ENCODE measurements around the gene PCDHGB6.
A peak's percentile ranks its signal among the peaks of the same experiment; 100 is the strongest.
"Not testable (repeated sequence)": the region's sequence is repeated elsewhere in the genome, so short reads cannot be mapped to it uniquely, and the experiment has no call there.

Gene PCDHGB6

DNA sequence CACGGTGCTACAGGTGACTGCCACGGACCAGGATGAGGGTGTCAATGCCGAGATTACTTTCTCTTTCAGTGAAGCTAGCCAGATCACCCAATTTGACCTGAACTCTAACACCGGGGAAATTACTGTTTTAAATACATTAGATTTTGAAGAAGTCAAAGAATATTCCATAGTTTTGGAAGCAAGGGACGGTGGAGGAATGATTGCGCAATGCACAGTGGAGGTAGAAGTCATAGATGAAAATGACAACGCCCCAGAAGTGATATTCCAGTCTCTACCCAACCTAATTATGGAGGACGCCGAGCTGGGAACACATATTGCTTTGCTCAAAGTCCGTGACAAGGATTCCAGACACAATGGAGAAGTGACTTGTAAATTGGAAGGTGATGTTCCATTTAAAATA lies 19.2 kb upstream of the PCDHGB6 start:
- DNase-seq (ENCODE audit: low read depth in 2 of 2) = no peak

DNA sequence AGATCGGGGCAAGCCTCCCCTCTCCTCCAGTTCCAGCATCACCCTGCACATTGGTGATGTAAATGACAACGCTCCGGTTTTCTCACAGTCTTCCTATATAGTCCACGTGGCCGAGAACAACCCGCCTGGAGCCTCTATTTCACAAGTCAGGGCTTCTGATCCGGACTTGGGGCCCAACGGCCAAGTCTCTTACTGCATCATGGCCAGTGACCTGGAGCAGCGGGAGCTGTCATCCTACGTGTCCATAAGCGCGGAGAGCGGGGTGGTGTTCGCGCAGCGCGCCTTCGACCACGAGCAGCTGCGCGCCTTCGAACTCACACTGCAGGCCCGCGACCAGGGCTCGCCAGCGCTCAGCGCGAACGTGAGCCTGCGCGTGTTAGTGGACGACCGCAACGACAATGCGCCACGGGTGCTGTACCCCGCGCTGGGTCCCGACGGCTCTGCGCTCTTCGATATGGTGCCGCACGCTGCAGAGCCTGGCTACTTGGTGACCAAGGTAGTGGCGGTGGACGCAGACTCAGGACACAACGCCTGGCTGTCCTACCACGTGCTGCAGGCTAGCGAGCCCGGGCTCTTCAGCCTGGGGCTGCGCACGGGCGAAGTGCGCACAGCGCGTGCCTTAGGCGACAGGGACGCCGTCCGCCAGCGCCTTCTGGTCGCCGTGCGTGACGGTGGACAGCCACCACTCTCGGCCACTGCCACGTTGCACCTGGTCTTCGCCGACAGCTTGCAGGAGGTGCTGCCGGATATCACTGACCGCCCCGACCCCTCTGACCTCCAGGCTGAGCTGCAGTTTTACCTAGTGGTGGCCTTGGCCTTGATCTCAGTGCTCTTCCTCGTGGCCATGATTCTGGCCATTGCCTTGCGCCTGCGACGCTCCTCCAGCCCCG lies 18.4 kb upstream of the PCDHGB6 start:
- DNase-seq (ENCODE audit: low read depth in 2 of 2) = no peak

DNA sequence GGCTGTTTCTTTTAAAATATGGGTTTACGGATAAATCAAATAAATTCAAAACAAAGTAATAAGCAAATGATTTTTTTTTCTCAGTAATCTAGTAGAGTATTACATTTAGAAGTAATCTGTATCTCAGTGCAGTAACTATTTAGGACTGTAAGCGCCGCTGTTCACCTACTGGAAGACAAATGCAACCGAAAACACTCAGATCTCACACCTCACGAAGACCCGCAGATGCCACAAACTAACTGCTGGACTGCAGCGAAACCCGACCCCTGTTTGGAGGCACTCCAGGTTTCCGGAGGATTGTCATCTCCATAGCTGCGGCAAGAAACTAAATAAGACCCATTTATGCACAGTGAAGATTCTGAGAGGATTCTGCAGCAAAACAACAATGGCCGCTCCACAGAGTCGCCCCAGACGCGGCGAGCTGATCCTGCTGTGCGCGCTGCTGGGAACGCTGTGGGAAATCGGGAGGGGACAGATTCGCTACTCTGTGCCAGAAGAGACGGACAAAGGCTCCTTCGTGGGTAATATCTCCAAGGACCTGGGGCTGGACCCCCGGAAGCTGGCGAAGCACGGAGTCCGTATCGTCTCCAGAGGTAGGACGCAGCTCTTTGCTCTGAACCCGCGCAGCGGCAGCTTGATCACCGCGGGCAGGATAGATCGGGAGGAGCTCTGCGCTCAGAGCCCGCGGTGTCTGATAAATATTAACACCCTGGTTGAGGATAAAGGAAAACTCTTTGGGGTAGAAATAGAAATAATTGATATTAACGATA lies 15.2 kb upstream of the PCDHGB6 start, which contains the start of gene PCDHGA8:
PCDHGA8 (plus strand) TSS at position 205 of the 770 bp plus-strand sequence; CDS start at position 386, 181 bp downstream.
- DNase-seq (ENCODE audit: low read depth in 2 of 2) = no peak

DNA sequence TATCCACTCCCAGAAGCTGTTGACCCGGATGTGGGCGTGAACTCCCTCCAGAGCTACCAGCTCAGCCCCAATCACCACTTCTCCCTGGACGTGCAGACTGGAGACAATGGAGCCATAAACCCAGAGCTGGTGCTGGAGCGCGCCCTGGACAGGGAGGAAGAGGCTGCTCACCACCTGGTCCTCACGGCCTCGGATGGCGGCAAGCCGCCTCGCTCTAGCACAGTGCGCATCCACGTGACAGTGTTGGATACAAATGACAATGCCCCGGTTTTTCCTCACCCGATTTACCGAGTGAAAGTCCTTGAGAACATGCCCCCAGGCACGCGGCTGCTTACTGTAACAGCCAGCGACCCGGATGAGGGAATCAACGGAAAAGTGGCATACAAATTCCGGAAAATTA lies 14.6 kb upstream of the PCDHGB6 start:
- DNase-seq (ENCODE audit: low read depth in 2 of 2) = no peak

DNA sequence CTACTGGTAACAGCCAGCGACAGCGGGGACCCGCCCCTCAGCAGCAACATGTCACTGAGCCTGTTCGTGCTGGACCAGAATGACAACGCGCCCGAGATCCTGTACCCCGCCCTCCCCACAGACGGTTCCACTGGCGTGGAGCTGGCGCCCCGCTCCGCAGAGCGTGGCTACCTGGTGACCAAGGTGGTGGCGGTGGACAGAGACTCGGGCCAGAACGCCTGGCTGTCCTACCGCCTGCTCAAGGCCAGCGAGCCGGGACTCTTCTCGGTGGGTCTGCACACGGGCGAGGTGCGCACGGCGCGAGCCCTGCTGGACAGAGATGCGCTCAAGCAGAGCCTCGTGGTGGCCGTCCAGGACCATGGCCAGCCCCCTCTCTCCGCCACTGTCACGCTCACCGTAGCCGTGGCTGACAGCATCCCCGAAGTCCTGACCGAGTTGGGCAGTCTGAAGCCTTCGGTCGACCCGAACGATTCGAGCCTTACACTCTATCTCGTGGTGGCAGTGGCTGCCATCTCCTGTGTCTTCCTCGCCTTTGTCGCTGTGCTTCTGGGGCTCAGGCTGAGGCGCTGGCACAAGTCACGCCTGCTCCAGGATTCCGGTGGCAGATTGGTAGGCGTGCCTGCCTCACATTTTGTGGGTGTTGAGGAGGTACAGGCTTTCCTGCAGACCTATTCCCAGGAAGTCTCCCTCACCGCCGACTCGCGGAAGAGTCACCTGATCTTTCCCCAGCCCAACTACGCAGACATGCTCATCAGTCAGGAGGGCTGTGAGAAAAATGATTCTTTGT lies 13.2 kb upstream of the PCDHGB6 start:
- DNase-seq (ENCODE audit: low read depth in 2 of 2) = not testable (repeated sequence)

DNA sequence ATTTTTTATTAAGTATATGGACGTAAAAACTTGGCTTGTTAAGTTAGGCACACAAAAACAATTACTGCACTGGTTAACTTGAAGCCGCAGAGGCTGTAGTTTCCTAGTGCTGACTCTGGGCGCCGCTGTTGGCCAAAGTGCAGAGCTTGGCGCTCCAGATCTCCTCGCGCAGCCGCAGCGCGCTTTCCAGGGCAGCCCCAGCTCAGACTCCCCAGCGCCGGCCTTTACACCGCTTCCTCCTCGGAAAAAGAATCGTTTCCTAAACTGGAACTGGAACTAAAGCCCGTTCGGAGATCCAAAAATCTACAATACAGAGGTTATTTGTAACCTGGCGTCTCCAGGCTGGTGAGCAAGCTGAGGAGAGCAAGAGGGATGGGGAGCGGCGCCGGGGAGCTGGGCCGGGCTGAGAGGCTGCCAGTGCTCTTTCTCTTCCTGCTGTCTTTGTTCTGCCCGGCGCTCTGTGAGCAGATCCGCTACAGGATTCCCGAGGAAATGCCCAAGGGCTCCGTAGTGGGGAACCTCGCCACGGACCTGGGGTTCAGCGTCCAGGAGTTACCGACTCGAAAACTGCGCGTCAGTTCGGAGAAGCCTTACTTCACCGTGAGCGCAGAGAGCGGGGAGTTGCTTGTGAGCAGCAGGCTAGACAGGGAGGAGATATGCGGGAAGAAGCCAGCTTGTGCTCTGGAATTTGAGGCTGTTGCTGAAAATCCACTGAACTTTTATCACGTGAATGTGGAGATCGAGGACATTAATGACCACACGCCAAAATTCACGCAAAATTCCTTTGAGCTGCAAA lies 9.9 kb upstream of the PCDHGB6 start, which contains the start of gene PCDHGB5:
PCDHGB5 (plus strand) TSS at position 192 of the 796 bp plus-strand sequence; CDS start at position 373, 181 bp downstream.
- not testable (repeated sequence) for DNase-seq (ENCODE audit: low read depth in 2 of 2)

DNA sequence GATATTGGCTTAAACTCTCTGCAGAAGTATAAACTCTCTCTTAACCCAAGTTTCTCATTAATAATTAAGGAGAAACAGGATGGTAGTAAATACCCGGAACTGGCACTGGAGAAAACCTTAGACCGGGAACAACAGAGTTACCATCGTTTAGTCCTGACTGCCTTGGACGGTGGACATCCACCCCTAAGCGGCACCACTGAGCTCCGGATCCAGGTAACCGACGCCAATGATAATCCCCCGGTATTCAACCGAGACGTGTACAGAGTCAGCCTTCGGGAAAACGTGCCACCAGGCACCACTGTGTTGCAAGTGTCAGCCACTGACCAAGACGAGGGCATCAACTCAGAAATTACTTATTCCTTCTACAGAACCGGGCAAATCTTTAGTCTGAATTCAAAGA lies 9.2 kb upstream of the PCDHGB6 start:
- no peak for DNase-seq (ENCODE audit: low read depth in 2 of 2)

DNA sequence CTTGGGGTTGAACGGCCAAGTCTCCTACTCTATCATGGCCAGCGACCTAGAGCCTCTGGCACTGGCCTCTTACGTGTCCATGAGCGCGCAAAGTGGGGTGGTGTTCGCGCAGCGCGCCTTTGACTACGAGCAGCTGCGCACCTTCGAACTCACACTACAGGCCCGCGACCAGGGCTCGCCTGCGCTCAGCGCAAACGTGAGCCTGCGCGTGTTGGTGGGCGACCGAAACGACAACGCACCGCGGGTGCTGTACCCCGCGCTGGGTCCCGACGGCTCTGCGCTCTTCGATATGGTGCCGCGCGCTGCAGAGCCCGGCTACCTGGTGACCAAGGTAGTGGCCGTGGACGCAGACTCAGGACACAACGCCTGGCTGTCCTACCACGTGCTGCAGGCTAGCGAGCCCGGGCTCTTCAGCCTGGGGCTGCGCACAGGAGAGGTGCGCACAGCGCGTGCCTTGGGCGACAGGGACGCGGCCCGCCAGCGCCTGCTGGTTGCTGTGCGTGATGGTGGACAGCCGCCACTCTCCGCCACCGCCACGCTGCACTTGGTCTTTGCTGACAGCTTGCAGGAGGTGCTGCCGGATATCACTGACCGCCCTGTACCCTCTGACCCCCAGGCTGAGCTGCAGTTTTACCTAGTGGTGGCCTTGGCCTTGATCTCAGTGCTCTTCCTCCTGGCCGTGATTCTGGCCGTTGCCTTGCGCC lies 8.1 kb upstream of the PCDHGB6 start:
- DNase-seq (ENCODE audit: low read depth in 2 of 2) = no peak

DNA sequence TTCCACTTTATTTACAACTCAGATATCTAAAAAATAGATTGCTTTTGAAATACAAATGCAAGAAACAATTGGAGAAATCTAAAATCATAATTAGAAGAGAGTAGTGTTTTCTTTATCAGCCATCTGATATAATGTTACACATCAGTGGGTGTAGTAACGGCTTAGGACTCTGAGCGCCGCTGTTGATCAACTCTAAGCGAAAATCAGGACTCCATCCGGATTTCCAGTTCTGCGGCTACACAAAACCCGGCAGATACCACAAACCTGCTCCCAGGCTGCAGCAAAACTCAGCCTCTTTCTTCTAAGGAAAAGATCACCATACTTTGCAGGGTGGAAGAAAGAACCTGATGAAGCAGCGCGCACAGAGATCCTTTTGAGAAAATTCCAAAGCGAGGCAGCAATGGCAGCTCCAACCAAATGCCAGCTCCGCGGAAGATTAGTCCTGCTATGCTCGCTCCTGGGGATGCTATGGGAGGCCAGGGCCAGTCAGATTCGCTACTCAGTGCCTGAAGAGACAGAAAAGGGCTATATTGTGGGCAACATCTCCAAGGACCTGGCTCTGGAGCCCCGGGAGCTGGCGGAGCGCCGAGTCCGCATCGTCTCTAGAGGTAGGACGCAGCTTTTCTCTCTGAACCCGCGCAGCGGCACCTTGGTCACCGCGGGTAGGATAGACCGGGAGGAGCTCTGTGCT lies 5.1 kb upstream of the PCDHGB6 start, which contains the start of gene PCDHGA9:
PCDHGA9 (plus strand) TSS at position 226 of the 691 bp plus-strand sequence; CDS start at position 401, 175 bp downstream.
- DNase-seq (ENCODE audit: low read depth in 2 of 2) = no peak

DNA sequence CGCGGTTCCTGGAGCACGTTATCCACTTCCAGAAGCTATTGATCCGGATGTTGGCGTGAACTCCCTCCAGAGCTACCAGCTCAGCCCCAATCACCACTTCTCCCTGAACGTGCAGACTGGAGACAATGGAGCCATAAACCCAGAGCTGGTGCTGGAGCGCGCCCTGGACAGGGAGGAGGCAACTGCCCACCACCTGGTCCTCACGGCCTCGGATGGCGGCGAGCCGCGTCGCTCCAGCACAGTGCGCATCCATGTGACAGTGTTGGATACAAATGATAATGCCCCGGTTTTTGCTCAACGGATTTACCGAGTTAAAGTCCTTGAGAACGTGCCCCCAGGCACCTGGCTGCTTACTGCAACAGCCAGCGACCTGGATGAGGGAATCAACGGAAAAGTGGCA lies 4.4 kb upstream of the PCDHGB6 start:
- DNase-seq (ENCODE audit: low read depth in 2 of 2) = no peak

DNA sequence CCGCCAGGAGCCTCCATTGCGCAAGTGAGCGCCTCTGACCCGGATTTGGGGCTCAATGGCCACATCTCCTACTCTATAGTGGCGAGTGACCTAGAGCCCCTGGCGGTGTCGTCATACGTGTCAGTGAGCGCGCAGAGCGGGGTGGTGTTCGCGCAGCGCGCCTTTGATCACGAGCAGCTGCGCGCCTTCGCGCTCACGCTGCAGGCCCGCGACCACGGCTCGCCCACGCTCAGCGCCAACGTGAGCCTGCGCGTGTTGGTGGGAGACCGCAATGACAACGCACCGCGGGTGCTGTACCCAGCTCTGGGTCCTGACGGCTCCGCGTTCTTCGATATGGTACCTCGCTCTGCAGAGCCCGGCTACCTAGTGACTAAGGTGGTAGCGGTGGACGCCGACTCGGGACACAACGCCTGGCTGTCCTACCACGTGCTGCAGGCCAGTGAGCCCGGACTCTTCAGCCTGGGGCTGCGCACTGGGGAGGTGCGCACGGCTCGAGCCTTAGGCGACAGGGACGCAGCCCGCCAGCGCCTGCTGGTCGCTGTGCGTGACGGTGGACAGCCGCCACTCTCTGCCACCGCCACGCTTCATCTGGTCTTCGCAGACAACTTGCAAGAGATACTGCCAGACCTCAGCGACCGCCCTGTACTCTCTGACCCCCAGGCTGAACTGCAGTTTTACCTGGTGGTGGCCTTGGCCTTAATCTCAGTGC lies 1.9 kb downstream of the PCDHGB6 start:
- DNase-seq (ENCODE audit: low read depth in 2 of 2) = no peak

DNA sequence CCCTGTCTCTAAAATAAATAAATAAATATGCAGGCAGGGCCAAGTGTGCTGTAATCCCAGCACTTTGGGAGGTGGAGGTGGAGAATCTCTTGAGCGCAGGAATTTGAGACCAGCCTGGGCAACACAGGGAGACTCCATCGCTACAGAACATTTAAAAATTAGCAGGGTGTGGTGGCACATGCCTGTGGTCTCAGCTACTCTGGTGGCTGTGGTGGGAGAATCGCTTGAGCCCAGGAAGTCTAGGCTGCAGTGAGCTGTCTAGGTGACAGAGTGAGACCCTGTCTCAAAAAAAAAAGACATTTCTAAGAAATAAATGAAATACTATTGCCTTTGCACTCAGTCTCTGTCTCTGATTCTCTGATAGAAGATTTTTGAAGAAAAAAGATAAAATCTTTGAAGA lies 3.8 kb downstream of the PCDHGB6 start:
- DNase-seq (ENCODE audit: low read depth in 2 of 2) = no peak

DNA sequence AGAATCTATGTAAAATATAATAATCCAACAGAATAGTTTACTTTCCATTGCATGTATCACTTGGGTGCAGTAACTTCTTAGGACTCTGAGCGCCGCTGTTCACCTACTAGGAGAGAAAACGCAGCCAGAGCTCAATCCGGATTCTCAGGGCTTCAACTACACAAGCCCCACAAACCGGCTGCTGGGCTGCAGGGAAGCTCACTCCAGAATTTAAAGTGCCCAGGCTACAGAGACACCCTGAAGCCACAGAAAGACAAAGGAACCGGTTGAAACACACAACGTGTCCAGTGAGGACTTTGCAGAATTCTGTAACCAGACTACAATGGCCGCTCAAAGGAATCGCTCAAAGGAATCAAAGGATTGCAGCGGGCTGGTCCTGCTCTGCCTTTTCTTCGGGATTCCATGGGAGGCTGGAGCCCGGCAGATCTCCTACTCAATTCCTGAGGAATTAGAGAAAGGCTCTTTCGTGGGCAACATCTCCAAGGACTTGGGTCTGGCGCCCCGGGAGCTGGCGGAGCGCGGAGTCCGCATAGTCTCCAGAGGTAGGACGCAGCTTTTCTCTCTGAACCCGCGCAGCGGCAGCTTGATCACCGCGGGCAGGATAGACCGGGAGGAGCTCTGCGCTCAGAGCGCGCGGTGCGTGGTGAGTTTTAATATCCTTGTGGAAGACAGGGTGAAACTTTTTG lies 5.2 kb downstream of the PCDHGB6 start, which contains the start of gene PCDHGA10:
PCDHGA10 (plus strand) TSS at position 134 of the 686 bp plus-strand sequence; CDS start at position 323, 189 bp downstream.
- peak in 1 of 2 donors; percentile 51 for DNase-seq (ENCODE audit: low read depth in 2 of 2)

DNA sequence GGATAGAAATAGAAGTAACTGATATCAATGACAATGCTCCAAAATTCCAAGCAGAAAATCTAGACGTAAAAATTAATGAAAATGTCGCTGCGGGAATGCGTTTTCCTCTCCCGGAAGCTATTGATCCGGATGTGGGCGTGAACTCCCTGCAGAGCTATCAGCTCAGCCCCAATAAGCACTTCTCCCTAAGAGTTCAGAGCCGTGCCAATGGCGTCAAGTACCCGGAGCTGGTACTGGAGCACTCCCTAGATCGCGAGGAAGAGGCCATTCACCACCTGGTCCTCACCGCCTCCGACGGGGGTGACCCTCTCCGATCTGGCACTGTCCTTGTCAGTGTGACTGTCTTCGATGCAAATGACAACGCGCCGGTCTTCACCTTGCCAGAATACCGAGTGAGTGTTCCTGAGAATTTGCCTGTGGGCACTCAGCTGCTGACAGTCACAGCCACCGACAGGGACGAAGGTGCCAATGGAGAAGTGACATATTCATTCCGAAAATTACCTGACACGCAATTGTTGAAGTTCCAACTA lies 5.8 kb downstream of the PCDHGB6 start:
- no peak for DNase-seq (ENCODE audit: low read depth in 2 of 2)

DNA sequence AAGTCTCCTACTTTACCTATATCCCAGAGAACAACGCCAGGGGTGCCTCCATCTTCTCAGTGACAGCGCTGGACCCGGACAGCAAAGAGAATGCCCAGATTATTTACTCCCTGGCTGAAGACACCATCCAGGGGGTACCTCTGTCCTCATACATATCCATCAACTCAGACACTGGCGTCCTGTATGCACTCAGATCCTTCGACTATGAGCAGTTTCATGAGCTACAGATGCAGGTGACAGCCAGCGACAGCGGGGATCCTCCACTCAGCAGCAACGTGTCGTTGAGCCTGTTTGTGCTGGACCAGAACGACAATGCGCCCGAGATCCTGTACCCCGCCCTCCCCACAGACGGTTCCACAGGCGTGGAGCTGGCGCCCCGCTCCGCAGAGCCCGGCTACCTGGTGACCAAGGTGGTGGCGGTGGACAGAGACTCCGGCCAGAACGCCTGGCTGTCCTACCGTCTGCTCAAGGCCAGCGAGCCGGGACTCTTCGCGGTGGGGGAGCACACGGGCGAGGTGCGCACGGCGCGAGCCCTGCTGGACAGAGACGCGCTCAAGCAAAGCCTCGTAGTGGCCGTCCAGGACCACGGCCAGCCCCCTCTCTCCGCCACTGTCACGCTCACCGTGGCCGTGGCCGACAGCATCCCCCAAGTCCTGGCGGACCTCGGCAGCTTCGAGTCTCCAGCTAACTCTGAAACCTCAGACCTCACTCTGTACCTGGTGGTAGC lies 6.9 kb downstream of the PCDHGB6 start:
- DNase-seq (ENCODE audit: low read depth in 2 of 2) = not testable (repeated sequence)

DNA sequence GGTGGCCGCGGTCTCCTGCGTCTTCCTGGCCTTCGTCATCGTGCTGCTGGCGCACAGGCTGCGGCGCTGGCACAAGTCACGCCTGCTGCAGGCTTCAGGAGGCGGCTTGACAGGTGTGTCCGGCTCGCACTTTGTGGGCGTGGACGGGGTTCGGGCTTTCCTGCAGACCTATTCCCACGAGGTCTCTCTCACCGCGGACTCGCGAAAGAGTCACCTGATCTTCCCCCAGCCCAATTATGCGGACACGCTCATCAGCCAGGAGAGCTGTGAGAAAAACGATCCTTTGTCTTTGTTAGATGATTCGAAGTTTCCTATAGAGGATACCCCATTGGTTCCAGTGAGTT lies 7.4 kb downstream of the PCDHGB6 start:
- DNase-seq (ENCODE audit: low read depth in 2 of 2) = not testable (repeated sequence)

DNA sequence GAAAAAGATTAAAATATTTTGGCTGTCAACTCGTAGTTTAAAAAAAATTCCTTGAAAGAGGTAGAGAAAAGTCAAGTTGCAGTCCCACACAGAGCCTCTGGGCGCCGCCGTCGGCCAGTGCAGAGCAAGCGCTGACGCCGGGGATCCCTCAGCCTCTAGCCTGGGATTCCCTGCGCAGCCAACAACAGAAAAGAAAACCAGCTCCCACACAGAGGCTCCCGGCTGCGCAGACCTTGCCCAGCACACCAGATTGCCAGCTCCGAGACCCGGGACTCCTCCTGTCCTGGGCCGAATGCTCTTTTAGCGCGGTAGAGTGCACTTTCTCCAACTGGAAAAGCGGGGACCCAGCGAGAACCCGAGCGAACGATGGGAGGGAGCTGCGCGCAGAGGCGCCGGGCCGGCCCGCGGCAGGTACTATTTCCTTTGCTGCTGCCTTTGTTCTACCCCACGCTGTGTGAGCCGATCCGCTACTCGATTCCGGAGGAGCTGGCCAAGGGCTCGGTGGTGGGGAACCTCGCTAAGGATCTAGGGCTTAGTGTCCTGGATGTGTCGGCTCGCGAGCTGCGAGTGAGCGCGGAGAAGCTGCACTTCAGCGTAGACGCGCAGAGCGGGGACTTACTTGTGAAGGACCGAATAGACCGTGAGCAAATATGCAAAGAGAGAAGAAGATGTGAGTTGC lies 9.8 kb downstream of the PCDHGB6 start, which contains the start of gene PCDHGB7:
PCDHGB7 (plus strand) TSS at position 184 of the 679 bp plus-strand sequence; CDS start at position 367, 183 bp downstream.
- peak; percentile 48 to 51 for DNase-seq (ENCODE audit: low read depth in 2 of 2)
